HG03066 (cell line): ENCODE measurements around the gene FBXO42.
A peak's percentile ranks its signal among the peaks of the same experiment; 100 is the strongest.
"Not testable (repeated sequence)": the region's sequence is repeated elsewhere in the genome, so short reads cannot be mapped to it uniquely, and the experiment has no call there.

ENCODE experiments used
- ATAC-seq: cut with Tn5 transposase; IDR thresholded peaks from one replicate; pipeline ENCODE4 v1.9.1; 2021; ENCODE audit warnings: low read depth; ENCODE audit not compliant: unreplicated experiment

Gene FBXO42

GRCh38 chr1:16226490-16227179, 125.6 kb downstream of the FBXO42 start:
- no peak for ATAC-seq

GRCh38 chr1:16226129-16226489, 126.2 kb downstream of the FBXO42 start:
- ATAC-seq = no peak

- ATAC-seq = no peak
Measured at GRCh38 chr1:16224472-16224871, 127.8 kb downstream of the FBXO42 start.

GRCh38 chr1:16222716-16223115, 129.6 kb downstream of the FBXO42 start:
- not testable (repeated sequence) for ATAC-seq

DNA sequence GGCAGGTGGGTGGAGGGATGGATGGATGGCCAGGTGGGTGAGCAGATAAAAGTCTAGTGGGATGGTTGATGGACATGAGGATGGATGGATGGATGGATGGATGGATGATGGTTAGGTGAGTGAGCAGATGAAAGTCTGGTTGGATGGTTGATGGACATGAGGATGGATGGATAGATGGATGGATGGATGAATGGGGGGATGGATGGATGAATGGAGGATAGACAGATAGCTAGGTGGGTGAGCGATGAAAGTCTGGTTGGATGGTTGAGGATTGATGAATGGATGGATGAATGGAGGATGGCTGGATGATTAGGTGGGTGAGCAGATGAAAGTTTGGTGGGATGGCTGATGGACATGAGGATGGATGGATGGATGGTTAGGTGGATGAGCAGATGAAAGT, 130.8 kb downstream of the FBXO42 start:
- ATAC-seq = no peak

DNA sequence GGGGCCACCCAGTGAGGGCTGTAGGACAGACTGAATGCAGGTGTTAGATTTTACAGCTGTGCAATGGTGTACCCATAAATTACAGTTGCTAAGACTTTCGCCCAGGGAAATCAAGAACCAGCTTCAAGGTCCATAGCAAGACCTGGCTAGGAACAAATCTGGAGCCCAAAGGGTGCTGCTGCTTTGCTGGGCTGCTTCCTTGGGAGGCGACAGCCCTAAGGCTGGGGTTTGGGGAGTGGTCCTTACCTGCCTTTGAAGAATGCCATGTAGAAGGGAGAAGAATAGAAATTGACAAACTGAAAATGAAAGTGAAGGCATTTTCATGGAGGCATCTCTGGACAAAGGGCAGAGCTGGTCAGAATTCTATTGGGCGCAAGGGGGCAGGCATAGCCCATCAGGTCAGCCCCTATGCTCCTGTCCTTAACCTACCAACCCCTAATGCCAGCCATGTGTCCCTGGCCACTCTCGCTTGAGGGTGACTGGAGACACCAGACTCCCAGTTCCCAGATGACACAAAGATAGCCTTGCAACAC, 132.2 kb downstream of the FBXO42 start:
- ATAC-seq = no peak

DNA sequence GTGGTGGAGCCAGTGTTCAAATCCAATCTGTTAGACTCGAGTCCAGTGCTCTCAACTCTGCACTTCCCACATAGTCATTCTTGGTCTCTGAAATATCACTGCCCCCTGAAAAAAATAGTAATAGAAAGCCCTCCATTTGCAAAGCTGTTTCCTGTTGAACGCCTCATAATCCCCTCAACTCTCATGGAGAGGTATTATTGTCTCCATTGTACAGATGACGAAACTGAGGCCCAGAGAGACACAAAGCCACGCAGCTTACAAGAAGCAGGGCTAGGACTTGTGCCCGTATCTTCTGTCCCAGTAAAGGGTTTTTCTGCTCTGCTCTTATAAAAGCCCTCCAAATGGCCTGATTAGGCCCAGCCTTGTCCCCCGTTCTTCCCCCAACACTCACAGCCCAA, 133.6 kb downstream of the FBXO42 start:
- ATAC-seq = no peak

GRCh38 chr1:16218014-16218673, 134.1 kb downstream of the FBXO42 start:
- no peak for ATAC-seq

- ATAC-seq = peak; percentile 90
Measured at GRCh38 chr1:16217061-16217785, 135.1 kb downstream of the FBXO42 start.

DNA sequence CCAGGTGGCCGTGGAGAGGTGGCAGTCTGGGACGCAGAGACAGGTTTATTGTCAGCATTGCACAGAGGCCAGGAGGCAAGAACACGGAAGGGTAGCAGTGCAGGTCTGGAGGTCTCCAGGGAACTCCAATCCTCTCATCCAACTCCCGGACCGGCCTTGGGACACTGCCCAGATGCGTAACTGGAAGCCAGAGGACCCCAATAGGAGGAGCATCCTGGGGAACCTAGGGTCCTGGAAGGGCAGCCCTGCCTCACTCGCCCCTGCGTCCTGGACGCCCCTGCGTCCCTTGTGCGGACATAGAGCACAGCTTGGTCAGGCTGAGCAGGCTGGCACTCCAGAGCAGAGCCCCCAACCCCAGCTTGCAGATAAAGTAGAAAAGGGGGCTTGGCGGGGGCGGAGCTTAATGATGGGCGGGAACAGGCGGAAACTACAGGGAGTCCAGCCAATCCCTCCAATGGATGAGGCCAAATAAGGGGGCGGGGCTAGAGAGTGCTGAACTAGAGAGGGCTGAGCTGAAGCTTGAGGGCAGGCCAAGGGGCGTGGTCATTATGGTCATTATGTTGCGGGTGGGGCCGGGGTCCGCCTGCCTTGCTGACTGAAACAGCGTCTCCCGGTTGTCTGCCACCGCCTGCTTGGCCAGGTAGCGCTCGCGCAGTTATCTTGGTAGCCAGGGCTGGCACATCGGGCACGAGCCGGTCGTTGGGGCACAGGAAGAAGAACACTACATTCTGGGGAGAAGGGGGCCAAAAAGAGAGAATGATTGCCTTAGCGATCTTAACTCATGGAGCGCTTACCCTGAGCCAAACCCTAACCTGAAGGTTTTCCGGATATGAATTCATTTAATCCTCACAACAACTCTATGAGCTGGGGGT, 136.2 kb downstream of the FBXO42 start:
- ATAC-seq = peak; percentile 55

GRCh38 chr1:16215240-16215639, 137.0 kb downstream of the FBXO42 start:
- not testable (repeated sequence) for ATAC-seq

DNA sequence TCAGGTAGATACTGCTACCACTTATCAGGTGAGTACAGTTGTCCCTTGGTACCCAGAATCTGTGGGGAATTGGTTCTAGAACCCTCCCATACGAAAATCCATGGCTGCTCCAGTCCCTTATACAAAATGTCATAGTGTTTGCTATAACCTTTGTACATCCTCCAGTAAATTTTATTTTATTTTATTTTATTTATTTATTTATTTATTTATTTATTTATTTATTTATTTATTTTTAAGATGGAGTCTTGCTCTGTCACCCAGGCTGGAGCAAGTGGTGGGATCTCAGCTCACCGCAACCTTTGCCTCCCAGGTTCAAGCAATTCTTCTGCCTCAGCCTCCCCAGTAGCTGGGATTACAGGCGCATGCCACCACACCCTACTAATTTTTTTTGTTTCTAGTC, 138.7 kb downstream of the FBXO42 start:
- not testable (repeated sequence) for ATAC-seq

DNA sequence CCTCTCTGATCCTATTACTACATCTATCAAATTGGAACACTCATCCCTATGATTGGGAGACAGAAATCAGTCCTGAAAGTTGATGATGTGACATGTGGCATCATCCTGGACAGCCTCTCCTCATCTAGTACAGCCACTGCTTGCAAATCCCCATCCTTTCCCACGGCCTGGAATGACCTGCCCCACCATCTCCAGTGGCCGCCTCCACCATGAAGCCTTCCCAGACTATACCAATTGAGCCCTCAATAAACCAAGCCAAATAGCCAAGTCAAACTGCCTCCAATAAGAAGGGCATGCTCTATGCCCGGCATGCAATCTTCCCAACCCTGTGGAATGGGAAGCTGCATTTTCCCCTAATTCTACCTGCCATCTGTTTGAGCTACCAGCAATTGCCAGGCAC, 139.3 kb downstream of the FBXO42 start:
- ATAC-seq = no peak

DNA sequence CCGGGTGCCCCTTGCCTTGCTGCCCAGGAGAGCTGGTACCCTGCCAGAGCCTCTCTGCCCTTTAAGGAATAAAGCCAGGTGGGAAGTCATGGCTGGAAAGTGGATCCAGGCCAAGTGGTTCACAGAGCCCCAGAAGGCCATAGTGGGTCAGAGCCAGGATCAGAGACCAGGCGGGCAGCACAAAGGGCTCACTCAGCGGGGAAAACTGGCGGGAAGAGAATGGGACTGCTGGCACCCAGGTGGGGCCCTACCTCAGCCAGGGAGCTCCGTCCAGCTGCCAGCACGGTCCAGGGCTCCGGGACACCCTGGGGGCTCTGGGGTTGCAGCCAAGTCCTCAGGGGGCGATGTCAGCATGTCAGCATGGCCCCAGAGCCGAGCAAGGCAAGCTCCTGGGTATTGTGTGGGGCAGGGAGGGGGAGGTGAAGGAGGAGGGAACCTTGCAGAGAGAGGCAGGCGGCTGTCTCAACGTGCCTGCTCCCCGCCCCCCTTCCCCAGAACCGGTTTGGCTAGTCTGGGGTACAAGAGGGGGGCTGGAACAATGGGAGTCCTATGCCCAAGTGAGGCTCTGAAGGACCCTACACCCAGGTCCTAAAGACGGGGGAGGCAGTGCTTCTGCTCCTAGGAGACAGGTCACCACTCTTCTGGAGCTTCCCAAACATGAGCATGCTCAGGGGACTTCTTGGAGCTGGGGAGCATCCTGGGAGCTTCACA, 139.9 kb downstream of the FBXO42 start, which contains the start of gene ARHGEF19:
TSS of gene ARHGEF19 (minus strand) at position 402 of the 711 bp plus-strand sequence. CDS start 3,598 bp downstream, outside the sequence.
- no peak for ATAC-seq

DNA sequence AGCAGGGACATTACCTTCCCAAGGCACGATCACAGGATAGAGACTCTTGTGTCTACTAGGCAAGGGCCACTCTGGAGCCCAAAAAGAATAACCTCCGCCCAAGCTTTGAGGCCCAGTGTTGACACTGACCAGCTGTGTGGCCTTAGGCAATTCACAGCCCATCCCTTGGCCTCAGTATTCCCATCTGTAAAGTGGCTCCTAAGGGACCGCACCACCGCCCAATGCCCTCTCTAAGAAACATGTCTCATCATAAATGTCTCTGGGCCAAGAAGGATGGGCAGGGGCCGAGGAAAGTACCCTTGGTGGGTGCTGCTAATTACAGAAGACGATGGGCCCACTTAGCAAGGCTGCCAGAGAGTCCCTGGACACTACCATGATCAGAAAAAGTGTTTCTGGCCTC, 140.5 kb downstream of the FBXO42 start:
- ATAC-seq = no peak

GRCh38 chr1:16210581-16210980, 141.7 kb downstream of the FBXO42 start:
- ATAC-seq = no peak

DNA sequence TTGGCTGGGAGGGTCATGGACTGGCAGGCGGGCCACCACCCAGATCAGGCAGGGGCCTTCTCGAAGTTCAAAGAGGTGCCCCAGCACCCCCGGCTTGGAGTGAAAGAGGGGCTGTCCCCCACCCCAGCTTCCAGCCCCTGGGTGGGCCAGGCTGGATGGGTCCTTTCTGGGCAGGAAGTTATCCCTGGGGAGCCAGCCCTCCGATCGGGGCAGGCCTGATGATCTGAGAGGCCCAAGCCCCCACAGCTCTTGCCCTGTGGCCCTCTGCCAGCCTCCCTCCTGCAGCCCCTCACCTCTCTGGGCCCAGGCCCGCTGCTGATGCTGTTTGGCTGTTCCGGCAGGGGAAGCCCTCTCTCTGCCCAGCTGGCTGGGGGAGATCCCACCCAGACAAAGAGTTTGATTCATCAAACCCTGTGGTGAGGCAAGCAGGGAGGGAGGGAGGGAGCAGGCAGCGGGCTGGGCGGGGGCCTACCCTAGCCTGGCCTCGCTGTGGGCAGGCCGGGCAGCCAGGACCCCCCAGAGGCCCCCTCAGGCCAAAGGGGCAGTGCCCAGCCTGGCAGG, 142.4 kb downstream of the FBXO42 start:
- no peak for ATAC-seq

GRCh38 chr1:16209132-16209846, 143.0 kb downstream of the FBXO42 start:
- no peak for ATAC-seq
